ENCODE data around the gene CACUL1.

DNA sequence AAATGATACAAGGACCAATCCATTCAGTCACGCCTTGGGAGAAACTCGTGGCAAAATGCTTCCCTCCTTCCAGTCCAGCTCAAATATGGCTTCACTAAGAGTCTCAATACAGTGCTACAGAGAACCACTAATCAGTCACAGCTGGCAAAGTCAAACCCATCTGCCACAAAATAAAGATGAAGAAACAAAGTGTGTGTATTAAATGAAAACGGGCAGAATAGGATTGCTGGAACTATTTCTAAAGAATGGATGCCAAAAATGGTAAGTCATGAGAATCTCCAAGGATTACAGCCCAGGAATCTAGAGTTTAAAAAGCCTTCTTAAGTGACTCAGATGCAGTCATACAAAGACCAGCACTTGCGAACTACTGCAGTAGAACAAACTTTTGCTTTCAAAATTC lies 61.9 kb downstream of the CACUL1 start:
- TF ChIP-seq, protein P1, sequence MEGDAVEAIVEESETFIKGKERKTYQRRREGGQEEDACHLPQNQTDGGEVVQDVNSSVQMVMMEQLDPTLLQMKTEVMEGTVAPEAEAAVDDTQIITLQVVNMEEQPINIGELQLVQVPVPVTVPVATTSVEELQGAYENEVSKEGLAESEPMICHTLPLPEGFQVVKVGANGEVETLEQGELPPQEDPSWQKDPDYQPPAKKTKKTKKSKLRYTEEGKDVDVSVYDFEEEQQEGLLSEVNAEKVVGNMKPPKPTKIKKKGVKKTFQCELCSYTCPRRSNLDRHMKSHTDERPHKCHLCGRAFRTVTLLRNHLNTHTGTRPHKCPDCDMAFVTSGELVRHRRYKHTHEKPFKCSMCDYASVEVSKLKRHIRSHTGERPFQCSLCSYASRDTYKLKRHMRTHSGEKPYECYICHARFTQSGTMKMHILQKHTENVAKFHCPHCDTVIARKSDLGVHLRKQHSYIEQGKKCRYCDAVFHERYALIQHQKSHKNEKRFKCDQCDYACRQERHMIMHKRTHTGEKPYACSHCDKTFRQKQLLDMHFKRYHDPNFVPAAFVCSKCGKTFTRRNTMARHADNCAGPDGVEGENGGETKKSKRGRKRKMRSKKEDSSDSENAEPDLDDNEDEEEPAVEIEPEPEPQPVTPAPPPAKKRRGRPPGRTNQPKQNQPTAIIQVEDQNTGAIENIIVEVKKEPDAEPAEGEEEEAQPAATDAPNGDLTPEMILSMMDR (IDR thresholded peaks at IDR 0.05; ENCODE audit: poor library complexity): no peak
- TF ChIP-seq EZH2 (IDR thresholded peaks at IDR 0.05; ENCODE audit: borderline replicate concordance) (no peak), EZH2phosphoT487 (IDR thresholded peaks at IDR 0.05; ENCODE audit: low read depth, severe bottlenecking, unreplicated experiment) (no peak)

All from hepatocyte (in vitro differentiated cells).